NOMO-1 (cell line): Measurements from ENCODE around the gene ANKRD23.
"Not testable (repeated sequence)": the region's sequence is repeated elsewhere in the genome, so short reads cannot be mapped to it uniquely, and the experiment has no call there.

Experiments
- DNase-seq, 2 experiments: peaks; one replicate each; lab custom pipeline; 2025; ENCODE audit not compliant: unreplicated experiment in 2 of 2; lab: John Stamatoyannopoulos, UW

Gene ANKRD23

GRCh38 chr2:96843538-96844268, at the start of gene ANKRD23:
Gene ANKRD23, minus strand, starts transcription at chr2:96844021. Its CDS starts 29 bp downstream, at chr2:96843992.
- DNase-seq = no peak

- no peak for DNase-seq
Measured at GRCh38 chr2:96891591-96892333, 47.9 kb upstream of the ANKRD23 start.

GRCh38 chr2:96890726-96891385, 47.0 kb upstream of the ANKRD23 start:
- DNase-seq = no peak

GRCh38 chr2:96890252-96890651, 46.4 kb upstream of the ANKRD23 start:
- DNase-seq = no peak

- DNase-seq = not testable (repeated sequence)
Measured at GRCh38 chr2:96889502-96889901, 45.7 kb upstream of the ANKRD23 start.

GRCh38 chr2:96888072-96889011, 44.5 kb upstream of the ANKRD23 start:
- DNase-seq = peak in 1 of 2 experiments; percentile 87

DNA sequence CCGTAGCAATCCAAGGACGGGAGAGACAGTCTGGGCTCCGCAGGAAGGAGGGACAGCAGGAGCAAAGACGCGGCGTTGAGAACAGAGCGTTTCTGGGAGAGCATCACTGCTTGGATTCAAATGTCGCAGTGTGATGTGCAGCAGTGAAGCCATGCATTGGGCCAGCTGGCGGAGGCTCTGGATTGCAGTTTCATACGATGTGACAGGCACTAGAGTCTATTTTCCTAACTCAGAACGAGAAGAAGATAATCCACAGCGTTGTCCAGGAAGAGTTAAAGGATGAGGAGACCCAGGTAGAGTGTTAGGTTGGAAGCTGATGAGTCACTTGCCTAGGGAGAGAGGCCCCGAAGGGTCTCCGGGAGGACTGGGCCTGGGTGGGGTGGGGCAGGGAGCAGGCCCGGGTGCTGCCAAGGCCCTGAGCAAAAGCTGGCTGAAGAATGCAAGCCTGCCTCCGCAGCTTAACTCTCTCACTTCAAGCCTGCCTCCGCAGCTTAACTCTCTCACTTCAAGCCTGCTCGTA, 43.7 kb upstream of the ANKRD23 start:
- no peak for DNase-seq

GRCh38 chr2:96885432-96886347, 41.9 kb upstream of the ANKRD23 start:
- DNase-seq = peak; percentile 63 to 84

- DNase-seq = no peak
Measured at GRCh38 chr2:96884299-96885094, 40.7 kb upstream of the ANKRD23 start.

DNA sequence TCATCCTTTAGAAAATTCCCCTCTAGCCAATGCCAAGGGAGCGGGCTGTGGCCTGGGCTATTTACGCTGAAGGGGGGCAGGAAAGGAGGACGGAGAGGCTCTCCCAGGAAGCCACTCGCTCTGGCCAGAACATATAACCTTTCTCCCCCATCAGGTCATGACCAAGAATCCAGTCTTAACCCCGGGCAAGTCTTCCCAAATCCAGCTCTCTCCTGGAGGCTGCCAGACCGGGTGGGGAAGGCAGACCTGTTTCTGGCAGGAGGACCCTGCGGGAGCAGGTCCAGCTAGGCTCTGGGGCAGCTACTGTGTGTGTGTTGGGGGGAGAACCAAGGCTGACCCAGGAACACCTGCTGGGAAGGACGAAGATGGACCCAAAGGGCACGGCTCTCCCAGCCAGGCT, 39.5 kb upstream of the ANKRD23 start:
- DNase-seq = no peak

GRCh38 chr2:96882906-96883305, 39.1 kb upstream of the ANKRD23 start:
- DNase-seq = no peak

DNA sequence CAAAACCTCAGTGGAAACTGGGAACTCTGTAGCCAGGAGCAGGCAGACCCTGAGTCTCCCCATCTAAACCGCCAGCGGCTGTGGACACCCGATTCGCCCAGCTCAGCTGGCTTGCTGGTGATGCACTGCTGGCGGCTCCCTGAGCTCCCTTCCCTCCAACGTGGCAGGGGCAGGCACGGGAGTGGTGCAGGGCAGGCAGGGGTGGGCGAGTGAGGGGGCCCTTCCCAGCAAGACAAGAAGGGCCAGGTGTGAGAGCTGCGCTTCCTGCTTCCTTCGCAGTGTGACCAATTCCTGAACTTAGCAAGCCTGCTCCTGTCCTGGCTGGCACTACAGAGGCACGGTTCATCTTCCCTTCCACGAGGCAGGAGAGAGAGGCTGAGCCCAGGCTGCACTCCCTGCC, 38.4 kb upstream of the ANKRD23 start:
- no peak for DNase-seq

- DNase-seq = no peak
Measured at GRCh38 chr2:96881349-96882195, 37.8 kb upstream of the ANKRD23 start.

DNA sequence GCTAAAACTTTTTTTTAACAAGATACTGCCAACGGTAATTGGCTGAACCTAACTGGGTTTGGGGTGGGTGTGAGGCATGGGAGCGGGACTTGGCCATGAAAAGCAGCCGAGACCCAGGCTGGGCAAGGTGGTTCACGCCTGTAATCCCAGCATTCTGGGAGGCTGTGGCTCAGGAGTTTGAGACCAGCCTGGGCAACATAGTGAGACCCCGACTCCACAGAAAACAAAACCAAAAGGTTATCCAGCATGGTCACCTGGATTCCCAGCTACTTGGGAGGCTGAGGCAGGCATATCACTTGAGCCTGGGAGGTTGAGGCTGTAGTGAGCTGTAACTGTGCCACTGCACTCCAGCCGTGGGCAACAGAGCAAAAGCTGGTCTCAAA, 37.1 kb upstream of the ANKRD23 start:
- no peak for DNase-seq

DNA sequence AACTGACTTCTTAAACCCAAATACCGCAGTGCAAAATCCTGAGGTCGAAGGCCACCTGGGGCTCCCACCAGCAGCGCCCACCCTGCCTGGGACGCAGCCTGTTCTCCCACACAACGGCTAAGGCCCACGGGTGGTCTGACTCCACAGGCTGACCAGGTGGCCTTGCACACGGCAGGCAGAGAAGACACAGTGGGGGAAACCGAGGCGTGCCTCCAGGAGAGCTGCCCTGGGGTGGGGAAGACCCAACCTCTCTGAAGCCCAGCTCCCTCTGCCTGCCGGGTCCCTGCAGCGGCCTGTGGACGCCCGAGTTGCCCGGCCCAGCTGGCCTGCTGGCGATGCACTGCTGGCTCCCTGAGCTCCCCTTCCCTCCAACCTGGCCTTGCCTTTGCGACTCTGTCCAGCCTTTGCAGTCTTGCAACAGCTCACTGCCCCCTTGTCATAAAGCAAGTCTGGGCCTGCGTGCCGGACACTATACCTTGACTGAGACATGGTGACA, 35.8 kb upstream of the ANKRD23 start:
- DNase-seq = no peak

GRCh38 chr2:96878796-96879544, 35.1 kb upstream of the ANKRD23 start:
- DNase-seq = no peak

GRCh38 chr2:96878171-96878570, 34.4 kb upstream of the ANKRD23 start:
- DNase-seq = no peak
